Osteoblast (primary cell): ENCODE data around the gene KLHL17. TPM values are rescaled to one million over a fixed set of nuclear protein-coding genes. Genes with fewer than 3 reads are reported as not detected.

Experiments
- DNase-seq: peaks from one replicate; pipeline ENCODE4 v3.0.0; 2011; ENCODE audit warnings: low spot score, mixed read lengths; ENCODE audit not compliant: insufficient read length; ENCODE audit errors: missing footprints
- H2AFZ ChIP-seq: 2 replicates; pipeline ENCODE4 v1.6.0; 2011; ENCODE audit warnings: mild to moderate bottlenecking, low read length
- H3K27ac ChIP-seq: 2 replicates; pipeline ENCODE4 v1.5.1; 2011; ENCODE audit warnings: mild to moderate bottlenecking, low read depth, low read length, moderate library complexity
- H3K27me3 ChIP-seq: 2 replicates; pipeline ENCODE4 v1.6.0; 2012; ENCODE audit warnings: mild to moderate bottlenecking, control low read depth, inconsistent platforms, low read length, moderate library complexity; ENCODE audit not compliant: insufficient read depth
- H3K36me3 ChIP-seq: 2 replicates; pipeline ENCODE4 v1.5.1; 2011; ENCODE audit warnings: mild to moderate bottlenecking, low read length, control low read depth, moderate library complexity; ENCODE audit not compliant: insufficient read depth
- H3K4me1 ChIP-seq: 2 replicates; pipeline ENCODE4 v1.5.1; 2011; ENCODE audit warnings: mild to moderate bottlenecking, low read length, control low read depth, moderate library complexity; ENCODE audit not compliant: insufficient read depth
- H3K4me2 ChIP-seq: 2 replicates; pipeline ENCODE4 v1.6.0; 2011; ENCODE audit warnings: mild to moderate bottlenecking, low read length; ENCODE audit not compliant: insufficient read depth
- H3K4me3 ChIP-seq: fragments of 200-600 bp; sonication (generic); 3 replicates; pipeline ENCODE4 v1.5.1; 2012; ENCODE audit warnings: mild to moderate bottlenecking, low read length, inconsistent platforms; ENCODE audit not compliant: insufficient read depth
- H3K79me2 ChIP-seq: 2 replicates; pipeline ENCODE4 v1.6.0; 2012; ENCODE audit warnings: mild to moderate bottlenecking, low read length, control low read depth, inconsistent platforms; ENCODE audit not compliant: insufficient read depth
- H3K9me3 ChIP-seq: 2 replicates; pipeline ENCODE4 v1.5.1; 2011; ENCODE audit warnings: low read depth, low read length, control low read depth
- H4K20me1 ChIP-seq: 2 replicates; pipeline ENCODE4 v1.6.0; 2012; ENCODE audit warnings: mild to moderate bottlenecking, low read length, control low read depth; ENCODE audit not compliant: insufficient read depth
- CTCF ChIP-seq: IDR thresholded peaks from 2 replicates; pipeline ENCODE4 v1.5.1; 2011; ENCODE audit warnings: mild to moderate bottlenecking, low read depth, low read length, moderate library complexity; ENCODE audit errors: extremely low read depth
- small RNA-seq: library from RNA; depleted of rRNA; stranded (forward); fragments of <200 nt; gene quantifications from one replicate; pipeline ENCODE3, GENCODE V24; 2012
- total RNA-seq: library from RNA; depleted of rRNA; stranded (reverse); fragments of >200 nt; gene quantifications from 2 replicates; pipeline ENCODE4 v1.2.3, GENCODE V29; 2012

KLHL17 gene
- total RNA-seq, 1 donor, result 5.4 TPM

- Histone ChIP-seq H3K79me2 (no peaks in the 10 kb centered on the region), H3K4me3 (peak within 1 kb of the TSS; percentile 99), H4K20me1 (no peaks in the 10 kb centered on the region), H3K27ac (peak within 1 kb of the TSS; percentile 93), H3K4me2 (peak within 1 kb of the TSS; percentile 96), H3K27me3 (no peaks in the 10 kb centered on the region), H3K36me3 (no peaks in the 10 kb centered on the region), H3K9me3 (no peaks in the 10 kb centered on the region), H2AFZ (peak within 1 kb of the TSS; percentile 99), H3K4me1 (no peaks in the 10 kb centered on the region)
- no peak for TF ChIP-seq CTCF
- DNase-seq, result peak; percentile 98
Observed at GRCh38 chr1:1013105-1013921, 52.9 kb downstream of the KLHL17 start, which contains the start of gene ISG15. Gene ISG15, plus strand, starts transcription at chr1:1013497. Its CDS starts 77 bp downstream, at chr1:1013574.

- H3K27ac ChIP-seq, result peak overlapping the region; percentile 93
- peak; percentile 49 for DNase-seq
- H3K79me2 ChIP-seq, result no peaks in the 10 kb centered on the region
- no peaks in the 10 kb centered on the region for H3K36me3 ChIP-seq
- no peak for TF ChIP-seq CTCF
- no peaks in the 10 kb centered on the region for H3K9me3 ChIP-seq
- no peaks in the 10 kb centered on the region for H4K20me1 ChIP-seq
- peak overlapping the region; percentile 99 for H2AFZ ChIP-seq
- no peaks in the 10 kb centered on the region for H3K4me1 ChIP-seq
- peak overlapping the region; percentile 96 for H3K4me2 ChIP-seq
- H3K4me3 ChIP-seq, result peak overlapping the region; percentile 99
- no peaks in the 10 kb centered on the region for H3K27me3 ChIP-seq
Observed at GRCh38 chr1:1013922-1014648, 53.7 kb downstream of the KLHL17 start.

- Histone ChIP-seq H2AFZ (no peak overlapping the region), H3K27ac (no peak overlapping the region), H3K4me1 (no peaks in the 10 kb centered on the region), H3K9me3 (no peaks in the 10 kb centered on the region), H3K27me3 (no peaks in the 10 kb centered on the region), H4K20me1 (no peaks in the 10 kb centered on the region), H3K36me3 (no peaks in the 10 kb centered on the region), H3K79me2 (no peaks in the 10 kb centered on the region), H3K4me2 (no peak overlapping the region), H3K4me3 (no peak overlapping the region)
- peak; percentile 78 for DNase-seq
- TF ChIP-seq CTCF, result peak; percentile 32
Observed at GRCh38 chr1:1014799-1015681, 54.7 kb downstream of the KLHL17 start.

Small RNAs within 50 kb of the gene (small RNA-seq; reads per million reads assigned to genes)
- not detected for gene AL645608.3
- gene AL645608.4, result not detected

Other genes starting within 250 kb of the KLHL17 start
- 7.7 and 8.3 TPM in 2 replicates for gene SAMD11, start 36.7 kb upstream of the KLHL17 start, total RNA-seq
- 47.7 and 47.8 TPM in 2 replicates for gene NOC2L, start 1.3 kb upstream of the KLHL17 start, total RNA-seq
- 0.36 and 0.88 TPM in 2 replicates for gene PLEKHN1, start 5.9 kb downstream of the KLHL17 start, total RNA-seq
- not detected in 2 replicates for gene PERM1, start 21.5 kb downstream of the KLHL17 start, total RNA-seq
- 0.29 and 0.72 TPM in 2 replicates for gene HES4, start 39.5 kb downstream of the KLHL17 start, total RNA-seq
- 55.4 and 90.5 TPM in 2 replicates for gene ISG15, start 52.9 kb downstream of the KLHL17 start, total RNA-seq
- 14.7 and 30.0 TPM in 2 replicates for gene AGRN, start 59.5 kb downstream of the KLHL17 start, total RNA-seq
- gene RNF223, start 113.7 kb downstream of the KLHL17 start, total RNA-seq, result not detected in 2 replicates
- gene C1orf159, start 155.5 kb downstream of the KLHL17 start, total RNA-seq, result 5.4 and 8.5 TPM in 2 replicates
- not detected in 2 replicates for gene TTLL10, start 213.3 kb downstream of the KLHL17 start, total RNA-seq
- gene TNFRSF18, start 246.0 kb downstream of the KLHL17 start, total RNA-seq, result 0.29 TPM in 1 of 2 replicates, not detected in the other